Astrocyte (in vitro differentiated cells and primary cell): ENCODE results near the gene OPCML. TPM values are rescaled to one million over a fixed set of nuclear protein-coding genes. Genes with fewer than 3 reads are reported as not detected.

ENCODE experiments used
- DNase-seq: peaks from one replicate; pipeline ENCODE4 v3.0.0-alpha.2; 2010; ENCODE audit warnings: low read depth
- FAIRE-seq: peaks from 2 replicates; lab custom pipeline; 2011; peaks lifted over from hg19 to GRCh38; lab: Jason Lieb, UNC
- H2AFZ ChIP-seq: 2 replicates; pipeline ENCODE4 v1.6.0; 2012; ENCODE audit warnings: low read depth, low read length, inconsistent platforms
- H3K27ac ChIP-seq: 2 replicates; pipeline ENCODE4 v1.5.1; 2011; ENCODE audit warnings: low read depth, low read length, inconsistent platforms
- H3K27me3 ChIP-seq: 2 replicates; pipeline ENCODE4 v1.6.0; 2011; ENCODE audit warnings: low read length, inconsistent platforms; ENCODE audit not compliant: insufficient read depth
- H3K36me3 ChIP-seq: 2 replicates; pipeline ENCODE4 v1.5.1; 2011; ENCODE audit warnings: low read length, inconsistent platforms; ENCODE audit not compliant: insufficient read depth
- H3K4me1 ChIP-seq: 2 replicates; pipeline ENCODE4 v1.5.1; 2011; ENCODE audit warnings: low read length, inconsistent platforms; ENCODE audit not compliant: insufficient read depth
- H3K4me2 ChIP-seq: 2 replicates; pipeline ENCODE4 v1.6.0; 2012; ENCODE audit warnings: low read length, inconsistent platforms
- H3K4me3 ChIP-seq: 2 replicates; pipeline ENCODE4 v1.5.1; 2011; ENCODE audit warnings: low read depth, mild to moderate bottlenecking, low read length, inconsistent platforms; ENCODE audit not compliant: insufficient read depth
- H3K79me2 ChIP-seq: 2 replicates; pipeline ENCODE4 v1.6.0; 2012; ENCODE audit warnings: mild to moderate bottlenecking, low read length, inconsistent platforms; ENCODE audit not compliant: insufficient read depth
- H3K9ac ChIP-seq: 2 replicates; pipeline ENCODE4 v1.6.0; 2012; ENCODE audit warnings: mild to moderate bottlenecking, low read length, inconsistent platforms
- H3K9me3 ChIP-seq: 2 replicates; pipeline ENCODE4 v1.5.1; 2012; ENCODE audit warnings: low read depth, mild to moderate bottlenecking, low read length, inconsistent platforms; ENCODE audit not compliant: insufficient read depth
- H4K20me1 ChIP-seq: 2 replicates; pipeline ENCODE4 v1.6.0; 2012; ENCODE audit warnings: low read length, inconsistent platforms; ENCODE audit not compliant: insufficient read depth
- H3K27ac Mint-ChIP-seq: one replicate; pipeline ENCODE4 v1.8.0; 2021; ENCODE audit warnings: mild to moderate bottlenecking, mixed read lengths; ENCODE audit not compliant: unreplicated experiment
- H3K27me3 Mint-ChIP-seq: one replicate; pipeline ENCODE4 v1.8.0; 2021; ENCODE audit warnings: low read depth, mixed read lengths; ENCODE audit not compliant: unreplicated experiment
- H3K36me3 Mint-ChIP-seq: one replicate; pipeline ENCODE4 v1.8.0; 2021; ENCODE audit warnings: low read depth, mixed read lengths; ENCODE audit not compliant: unreplicated experiment
- H3K4me1 Mint-ChIP-seq: one replicate; pipeline ENCODE4 v1.8.0; 2021; ENCODE audit warnings: low read depth, mixed read lengths; ENCODE audit not compliant: unreplicated experiment
- H3K4me3 Mint-ChIP-seq: one replicate; pipeline ENCODE4 v1.8.0; 2021; ENCODE audit warnings: mild to moderate bottlenecking, moderate library complexity, mixed read lengths; ENCODE audit not compliant: unreplicated experiment
- H3K9me3 Mint-ChIP-seq: one replicate; pipeline ENCODE4 v1.8.0; 2021; ENCODE audit warnings: mild to moderate bottlenecking, mixed read lengths; ENCODE audit not compliant: unreplicated experiment
- EZH2 ChIP-seq: IDR thresholded peaks from 2 replicates; pipeline ENCODE4 v1.6.1; 2012; ENCODE audit warnings: mild to moderate bottlenecking, low read length, inconsistent platforms; ENCODE audit not compliant: insufficient read depth
- total RNA-seq: library from RNA; stranded (reverse); gene quantifications from 2 replicates; pipeline ENCODE4 v1.2.1, GENCODE V29; 2021
- TF ChIP-seq, protein P1 (sequence below): IDR thresholded peaks from 2 replicates; pipeline ENCODE4 v1.5.1; 2011; ENCODE audit warnings: low read depth, mild to moderate bottlenecking, inconsistent platforms, low read length, moderate library complexity; ENCODE audit not compliant: insufficient read depth

Gene OPCML
- total RNA-seq, 1 donor from 2014 or later, result 7.9 TPM

DNA sequence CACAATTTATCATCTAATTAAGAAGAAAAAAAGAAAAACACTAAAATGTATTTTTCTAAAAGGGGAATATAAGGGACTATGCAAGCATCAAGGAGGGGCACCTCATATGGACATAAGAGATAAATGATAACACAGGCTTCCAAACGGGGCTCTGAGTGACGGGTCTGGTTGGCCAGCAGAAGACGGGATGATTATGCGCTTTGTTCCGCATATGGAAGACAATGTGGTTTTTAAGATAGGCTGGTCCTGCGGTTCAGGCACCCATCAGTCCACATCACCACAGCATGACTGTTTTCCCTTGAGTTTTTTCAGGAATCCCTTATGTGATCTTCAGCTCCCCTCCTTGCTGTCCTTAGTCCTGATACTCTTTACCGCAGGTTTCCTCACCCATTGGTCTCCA is 404.6 kb downstream of the OPCML start:
- Mint-ChIP-seq H3K4me3 (no peak overlapping the region), H3K4me1 (no peaks in the 10 kb centered on the region), H3K27me3 (peaks cover 22% of the 10 kb centered on the region), H3K27ac (no peak overlapping the region), H3K9me3 (peaks cover 1% of the 10 kb centered on the region), H3K36me3 (no peaks in the 10 kb centered on the region)
- Histone ChIP-seq H3K79me2 (no peaks in the 10 kb centered on the region), H4K20me1 (no peaks in the 10 kb centered on the region), H3K27ac (no peak overlapping the region), H3K4me2 (no peak overlapping the region), H3K36me3 (no peaks in the 10 kb centered on the region), H3K4me3 (no peak overlapping the region), H3K9ac (no peak overlapping the region), H2AFZ (no peak overlapping the region), H3K27me3 (no peaks in the 10 kb centered on the region), H3K4me1 (no peaks in the 10 kb centered on the region), H3K9me3 (no peaks in the 10 kb centered on the region)
- DNase-seq (no peak), FAIRE-seq (no peak)
- TF ChIP-seq, protein P1, sequence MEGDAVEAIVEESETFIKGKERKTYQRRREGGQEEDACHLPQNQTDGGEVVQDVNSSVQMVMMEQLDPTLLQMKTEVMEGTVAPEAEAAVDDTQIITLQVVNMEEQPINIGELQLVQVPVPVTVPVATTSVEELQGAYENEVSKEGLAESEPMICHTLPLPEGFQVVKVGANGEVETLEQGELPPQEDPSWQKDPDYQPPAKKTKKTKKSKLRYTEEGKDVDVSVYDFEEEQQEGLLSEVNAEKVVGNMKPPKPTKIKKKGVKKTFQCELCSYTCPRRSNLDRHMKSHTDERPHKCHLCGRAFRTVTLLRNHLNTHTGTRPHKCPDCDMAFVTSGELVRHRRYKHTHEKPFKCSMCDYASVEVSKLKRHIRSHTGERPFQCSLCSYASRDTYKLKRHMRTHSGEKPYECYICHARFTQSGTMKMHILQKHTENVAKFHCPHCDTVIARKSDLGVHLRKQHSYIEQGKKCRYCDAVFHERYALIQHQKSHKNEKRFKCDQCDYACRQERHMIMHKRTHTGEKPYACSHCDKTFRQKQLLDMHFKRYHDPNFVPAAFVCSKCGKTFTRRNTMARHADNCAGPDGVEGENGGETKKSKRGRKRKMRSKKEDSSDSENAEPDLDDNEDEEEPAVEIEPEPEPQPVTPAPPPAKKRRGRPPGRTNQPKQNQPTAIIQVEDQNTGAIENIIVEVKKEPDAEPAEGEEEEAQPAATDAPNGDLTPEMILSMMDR, result no peak
- TF ChIP-seq EZH2, result no peak

DNA sequence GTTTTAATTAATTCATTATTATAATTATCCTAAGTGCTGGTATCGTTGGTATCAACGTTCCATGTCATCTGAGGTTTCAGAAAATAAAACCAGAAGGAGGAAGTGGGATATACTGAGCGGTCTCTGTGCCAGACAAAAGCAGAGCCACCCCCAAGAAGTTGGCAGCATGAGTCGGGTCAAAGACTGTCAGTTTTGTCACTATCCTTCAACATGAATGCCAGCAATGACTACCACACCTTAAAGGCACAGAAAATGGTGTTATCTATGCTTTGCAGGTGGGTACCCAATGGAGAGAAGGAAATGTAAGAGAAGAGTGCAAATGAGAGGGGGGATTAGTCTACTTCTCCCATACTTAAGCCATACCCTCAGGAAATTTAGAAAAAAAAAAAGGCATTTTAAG is 408.5 kb downstream of the OPCML start:
- H3K36me3 Mint-ChIP-seq, result no peaks in the 10 kb centered on the region
- DNase-seq, result no peak
- no peak overlapping the region for H3K27ac ChIP-seq
- H3K4me2 ChIP-seq, result no peak overlapping the region
- H3K27me3 ChIP-seq, result no peaks in the 10 kb centered on the region
- H3K27ac Mint-ChIP-seq, result no peak overlapping the region
- no peak overlapping the region for H3K4me3 ChIP-seq
- no peaks in the 10 kb centered on the region for H3K79me2 ChIP-seq
- TF ChIP-seq, protein P1, result no peak
- TF ChIP-seq EZH2, result no peak
- no peaks in the 10 kb centered on the region for H3K4me1 Mint-ChIP-seq
- H3K27me3 Mint-ChIP-seq, result peaks cover 22% of the 10 kb centered on the region
- H3K9me3 Mint-ChIP-seq, result no peaks in the 10 kb centered on the region
- no peak overlapping the region for H3K4me3 Mint-ChIP-seq
- no peaks in the 10 kb centered on the region for H3K9me3 ChIP-seq
- FAIRE-seq, result no peak
- H3K4me1 ChIP-seq, result no peaks in the 10 kb centered on the region
- H4K20me1 ChIP-seq, result no peaks in the 10 kb centered on the region
- no peaks in the 10 kb centered on the region for H3K36me3 ChIP-seq
- no peak overlapping the region for H3K9ac ChIP-seq
- H2AFZ ChIP-seq, result no peak overlapping the region

DNA sequence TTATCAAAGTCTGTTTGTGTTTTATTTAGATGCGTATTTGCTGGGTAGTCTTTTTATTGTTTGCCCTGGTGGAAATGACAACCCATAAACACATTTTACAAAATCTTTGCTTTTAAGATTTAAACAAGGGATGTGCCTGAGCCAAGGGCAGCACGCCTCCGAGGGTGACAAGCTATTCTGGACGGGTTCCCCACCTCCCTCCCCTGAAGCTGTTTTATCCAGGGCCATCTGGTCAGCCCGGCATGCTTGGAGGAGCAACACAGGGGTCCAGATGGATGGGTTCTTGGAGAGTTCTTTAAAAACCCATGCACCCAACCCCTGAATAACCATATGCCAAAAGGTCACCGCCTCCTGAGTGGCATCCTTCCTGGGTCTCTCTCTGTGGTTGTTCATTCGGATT is 408.9 kb downstream of the OPCML start:
- Histone ChIP-seq H3K79me2 (no peaks in the 10 kb centered on the region), H3K9me3 (no peaks in the 10 kb centered on the region), H3K9ac (no peak overlapping the region), H4K20me1 (no peaks in the 10 kb centered on the region), H2AFZ (no peak overlapping the region), H3K27me3 (no peaks in the 10 kb centered on the region), H3K4me2 (no peak overlapping the region), H3K27ac (no peak overlapping the region), H3K36me3 (no peaks in the 10 kb centered on the region), H3K4me1 (no peaks in the 10 kb centered on the region), H3K4me3 (no peak overlapping the region)
- no peak for DNase-seq
- TF ChIP-seq, protein P1, result no peak
- no peak for TF ChIP-seq EZH2
- Mint-ChIP-seq H3K4me1 (no peaks in the 10 kb centered on the region), H3K9me3 (no peaks in the 10 kb centered on the region), H3K36me3 (no peaks in the 10 kb centered on the region), H3K27ac (no peak overlapping the region), H3K27me3 (peaks cover 18% of the 10 kb centered on the region), H3K4me3 (no peak overlapping the region)
- no peak for FAIRE-seq
